CD4-positive, CD25-positive, alpha-beta regulatory T cell (primary cell): ENCODE results near the gene ZSCAN5B. TPM values are rescaled to one million over a fixed set of nuclear protein-coding genes. Genes with fewer than 3 reads are reported as not detected.

Experiments
- ATAC-seq, 2 donors: fragments of 150-1000 bp; cut with Tn5 transposase; one replicate each; pipeline ENCODE4 v1.10.0; 2021; ENCODE audit warnings: low read depth in 2 of 2, moderate number of reproducible peaks in 2 of 2, moderate library complexity in 1 of 2
- DNase-seq, 3 donors: peaks; one replicate each; pipeline versions ENCODE4 v3.0.0 to v3.0.0-alpha.2; 2012 to 2022; ENCODE audit warnings: mixed read lengths in 1 of 3
- H3K27ac ChIP-seq: one replicate; pipeline ENCODE4 v1.7.0; 2013; ENCODE audit warnings: mild to moderate bottlenecking, low read length; ENCODE audit not compliant: insufficient read depth, poor library complexity, severe bottlenecking
- H3K27me3 ChIP-seq: one replicate; pipeline ENCODE4 v1.7.0; 2013; ENCODE audit warnings: low read length; ENCODE audit not compliant: control insufficient read depth, insufficient read depth
- H3K36me3 ChIP-seq: one replicate; pipeline ENCODE4 v1.7.0; 2013; ENCODE audit warnings: mild to moderate bottlenecking, low read length, moderate library complexity; ENCODE audit not compliant: control insufficient read depth, insufficient read depth
- H3K4me1 ChIP-seq: 2 replicates; pipeline ENCODE4 v1.7.0; 2013; ENCODE audit warnings: mild to moderate bottlenecking, low read length; ENCODE audit not compliant: insufficient read depth, control insufficient read depth, poor library complexity, severe bottlenecking
- H3K4me3 ChIP-seq: one replicate; pipeline ENCODE4 v1.7.0; 2013; ENCODE audit warnings: low read depth, mild to moderate bottlenecking, low read length, moderate library complexity
- H3K9me3 ChIP-seq, 2 experiments: 1 replicate in 1 of 2; 2 replicates in 1 of 2; pipeline ENCODE4 v1.7.0; 2013; ENCODE audit warnings: low read length in 2 of 2, mild to moderate bottlenecking in 1 of 2, moderate library complexity in 1 of 2; ENCODE audit not compliant: control insufficient read depth in 2 of 2
- H3K27ac Mint-ChIP-seq, 3 donors: one replicate each; pipeline ENCODE4 v1.8.0; 2020 to 2022; ENCODE audit warnings: mild to moderate bottlenecking in 3 of 3, mixed read lengths in 3 of 3, moderate library complexity in 2 of 3
- H3K27me3 Mint-ChIP-seq: one replicate; pipeline ENCODE4 v1.8.0; 2022; ENCODE audit warnings: mild to moderate bottlenecking, mixed read lengths
- H3K36me3 Mint-ChIP-seq: one replicate; pipeline ENCODE4 v1.8.0; 2020; ENCODE audit warnings: mixed read lengths
- H3K4me1 Mint-ChIP-seq, 4 donors: one replicate each; pipeline ENCODE4 v1.8.0; 2020 to 2022; ENCODE audit warnings: mixed read lengths in 4 of 4, mild to moderate bottlenecking in 1 of 4
- H3K4me3 Mint-ChIP-seq, 4 donors: one replicate each; pipeline ENCODE4 v1.8.0; 2020 to 2022; ENCODE audit warnings: mild to moderate bottlenecking in 4 of 4, mixed read lengths in 4 of 4, moderate library complexity in 3 of 4
- H3K9me3 Mint-ChIP-seq, 7 donors: one replicate each; pipeline ENCODE4 v1.8.0; 2020 to 2022; ENCODE audit warnings: mixed read lengths in 7 of 7, mild to moderate bottlenecking in 3 of 7, moderate library complexity in 2 of 7
- polyA plus RNA-seq, 4 donors: library from polyadenylated mRNA; unstranded; fragments of 300-500 nt; fragmentation: Illumina TruSeq; gene quantifications; one replicate each; pipeline ENCODE4 v1.2.3, GENCODE V29; 2021
- total RNA-seq: library from RNA; stranded (reverse); gene quantifications from one replicate; pipeline ENCODE4 v1.2.3, GENCODE V29; 2022

ZSCAN5B gene
- total and polyA plus RNA-seq, 5 donors from 2014 or later, result not detected

DNA sequence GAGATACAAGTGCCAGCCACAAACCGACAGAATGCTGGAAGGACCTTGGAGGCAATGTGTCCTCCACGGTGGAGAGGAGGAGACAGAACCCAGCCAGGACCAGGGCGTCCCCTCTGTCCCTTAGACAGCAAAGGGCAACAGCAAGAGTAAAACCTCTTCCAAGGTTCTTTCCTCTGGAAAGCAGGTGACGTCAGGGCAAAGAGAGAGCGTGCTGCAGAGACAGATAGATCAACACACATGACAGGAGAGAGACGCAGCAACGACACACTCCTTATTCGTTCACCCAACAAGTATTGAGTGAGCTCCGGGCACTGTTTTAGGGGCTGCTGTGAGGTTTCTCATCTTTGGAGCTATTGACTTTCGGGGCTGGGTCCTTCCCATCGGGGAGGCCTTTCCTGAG, 23.0 kb downstream of the ZSCAN5B start:
- Mint-ChIP-seq H3K36me3 (peaks cover 4% of the 10 kb centered on the region), H3K4me3 (no peak overlapping the region), H3K27ac (no peak overlapping the region), H3K4me1 (no peaks in the 10 kb centered on the region), H3K27me3 (no peaks in the 10 kb centered on the region), H3K9me3 (peaks cover 0 to 2% (median 0%) of the 10 kb centered on the region in 7 donors)
- no peak for DNase-seq
- H3K4me3 ChIP-seq, result no peak overlapping the region
- ATAC-seq, result no peak
- H3K4me1 ChIP-seq, result no peaks in the 10 kb centered on the region
- H3K27ac ChIP-seq, result no peak overlapping the region
- H3K36me3 ChIP-seq, result no peaks in the 10 kb centered on the region
- no peaks in the 10 kb centered on the region for H3K27me3 ChIP-seq
- no peaks in the 10 kb centered on the region for H3K9me3 ChIP-seq

DNA sequence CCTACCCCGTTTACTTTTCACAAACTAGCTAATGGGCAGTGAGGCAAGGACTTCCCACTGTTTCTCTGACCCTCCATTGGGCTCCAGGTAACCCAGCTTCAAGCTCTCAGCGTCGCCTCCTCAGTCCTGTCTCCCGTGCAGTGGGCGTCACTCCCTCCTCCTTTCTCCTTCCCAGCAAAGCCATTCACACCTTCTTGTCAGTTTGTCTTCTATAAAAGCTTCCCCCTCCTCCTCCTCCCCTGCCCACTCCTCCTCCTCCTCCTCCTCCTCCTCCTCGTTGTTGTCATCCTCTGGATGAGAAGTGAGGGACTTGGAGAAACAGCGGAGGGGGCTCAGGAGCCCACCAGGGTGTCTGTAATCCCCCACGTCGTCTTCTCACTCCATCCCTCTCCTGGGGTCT, 23.5 kb downstream of the ZSCAN5B start:
- no peak for DNase-seq
- no peaks in the 10 kb centered on the region for H3K9me3 ChIP-seq
- no peaks in the 10 kb centered on the region for H3K36me3 ChIP-seq
- ATAC-seq, result no peak
- no peak overlapping the region for H3K4me3 Mint-ChIP-seq
- H3K27ac ChIP-seq, result no peak overlapping the region
- no peaks in the 10 kb centered on the region for H3K4me1 ChIP-seq
- no peaks in the 10 kb centered on the region for H3K27me3 ChIP-seq
- no peak overlapping the region for H3K4me3 ChIP-seq
- no peaks in the 10 kb centered on the region for H3K27me3 Mint-ChIP-seq
- no peak overlapping the region for H3K27ac Mint-ChIP-seq
- H3K36me3 Mint-ChIP-seq, result peaks cover 4% of the 10 kb centered on the region
- H3K9me3 Mint-ChIP-seq, result peaks cover 0 to 2% (median 0%) of the 10 kb centered on the region in 7 donors
- no peaks in the 10 kb centered on the region for H3K4me1 Mint-ChIP-seq

DNA sequence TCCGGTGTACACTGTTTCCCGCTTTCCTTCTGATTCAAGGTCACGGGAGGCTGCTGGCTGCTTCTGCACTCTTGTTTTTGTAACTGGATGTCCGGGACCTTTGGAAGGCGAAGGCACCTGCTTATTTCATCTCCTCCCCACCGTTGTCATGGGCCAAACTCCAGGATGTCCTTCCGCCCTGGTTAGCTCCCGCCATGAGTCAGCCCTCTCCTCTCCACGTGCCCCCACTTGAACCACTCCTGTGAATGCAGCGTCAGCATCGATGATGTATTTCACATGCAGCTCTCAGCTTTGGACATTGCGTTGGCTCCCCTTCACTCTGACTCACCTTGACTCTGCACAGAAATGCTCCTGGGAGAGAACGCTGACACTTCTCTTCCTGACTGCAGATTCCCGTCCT, 27.3 kb downstream of the ZSCAN5B start:
- Histone ChIP-seq H3K36me3 (no peaks in the 10 kb centered on the region), H3K27ac (no peak overlapping the region), H3K4me1 (no peaks in the 10 kb centered on the region), H3K4me3 (no peak overlapping the region), H3K9me3 (no peaks in the 10 kb centered on the region), H3K27me3 (no peaks in the 10 kb centered on the region)
- H3K36me3 Mint-ChIP-seq, result peaks cover 4% of the 10 kb centered on the region
- no peak for ATAC-seq
- H3K4me3 Mint-ChIP-seq, result no peak overlapping the region
- H3K27ac Mint-ChIP-seq, result peak overlapping the region in 1 of 3 donors; percentile 42
- no peaks in the 10 kb centered on the region for H3K4me1 Mint-ChIP-seq
- DNase-seq, result no peak
- H3K9me3 Mint-ChIP-seq, result no peaks in the 10 kb centered on the region
- no peaks in the 10 kb centered on the region for H3K27me3 Mint-ChIP-seq

DNA sequence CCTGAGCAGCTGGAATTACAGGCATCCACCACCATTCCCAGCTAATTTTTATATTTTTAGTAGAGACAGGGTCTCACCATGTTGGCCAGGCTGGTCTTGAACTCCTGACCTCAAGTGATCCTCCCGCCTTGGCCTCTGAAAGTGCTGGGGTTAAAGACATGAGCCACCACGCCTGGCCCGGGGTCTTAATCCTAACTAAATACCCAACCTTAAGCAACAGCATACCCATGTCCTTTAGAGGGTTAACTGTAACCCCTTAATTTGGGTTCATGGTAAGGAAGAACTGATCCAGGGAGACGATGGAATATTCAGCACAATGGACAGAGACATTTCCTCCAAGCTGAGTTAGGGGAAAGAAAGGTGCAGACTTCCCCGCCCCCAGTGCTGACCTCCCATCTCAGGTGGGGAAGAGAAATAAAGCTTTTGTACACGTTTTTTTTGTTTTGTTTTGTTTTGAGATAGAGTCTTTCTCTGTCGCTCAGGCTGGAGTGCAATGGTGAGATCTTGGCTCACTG, 30.5 kb downstream of the ZSCAN5B start:
- no peaks in the 10 kb centered on the region for H3K9me3 ChIP-seq
- Mint-ChIP-seq H3K4me1 (no peaks in the 10 kb centered on the region), H3K4me3 (no peak overlapping the region), H3K36me3 (peaks cover 6% of the 10 kb centered on the region), H3K9me3 (no peaks in the 10 kb centered on the region), H3K27me3 (peaks cover 4% of the 10 kb centered on the region), H3K27ac (no peak overlapping the region)
- no peak overlapping the region for H3K27ac ChIP-seq
- H3K27me3 ChIP-seq, result no peaks in the 10 kb centered on the region
- H3K4me1 ChIP-seq, result no peaks in the 10 kb centered on the region
- no peaks in the 10 kb centered on the region for H3K36me3 ChIP-seq
- DNase-seq (no peak), ATAC-seq (no peak)
- no peak overlapping the region for H3K4me3 ChIP-seq

DNA sequence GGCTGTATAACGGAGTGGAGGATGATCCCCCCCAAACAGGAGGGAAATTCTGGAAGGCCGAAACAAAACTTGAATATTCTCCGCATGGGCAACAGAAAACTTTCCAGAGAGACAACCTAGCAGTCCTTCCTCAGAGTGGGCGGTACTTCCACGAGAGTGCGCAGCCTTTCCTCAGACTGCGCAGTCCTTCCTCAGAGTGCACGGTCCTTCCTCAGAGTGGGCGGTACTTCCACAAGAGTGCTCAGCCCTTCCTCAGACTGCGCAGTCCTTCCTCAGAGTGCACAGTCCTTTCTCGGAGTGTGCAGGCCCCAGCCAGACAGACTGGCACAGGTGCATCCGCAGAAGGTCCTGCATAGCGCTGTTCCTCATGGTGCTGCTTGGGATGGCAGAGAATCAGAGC, 34.5 kb downstream of the ZSCAN5B start:
- H3K4me1 Mint-ChIP-seq, result no peaks in the 10 kb centered on the region
- H3K4me3 Mint-ChIP-seq, result no peak overlapping the region
- Histone ChIP-seq H3K36me3 (peaks cover 3% of the 10 kb centered on the region), H3K4me1 (no peaks in the 10 kb centered on the region), H3K9me3 (no peaks in the 10 kb centered on the region), H3K27ac (no peak overlapping the region), H3K4me3 (no peak overlapping the region), H3K27me3 (no peaks in the 10 kb centered on the region)
- no peak for DNase-seq
- peaks cover 0 to 6% (median 0%) of the 10 kb centered on the region in 7 donors for H3K9me3 Mint-ChIP-seq
- H3K27ac Mint-ChIP-seq, result no peak overlapping the region
- peaks cover 12% of the 10 kb centered on the region for H3K36me3 Mint-ChIP-seq
- ATAC-seq, result no peak
- H3K27me3 Mint-ChIP-seq, result peaks cover 4% of the 10 kb centered on the region

DNA sequence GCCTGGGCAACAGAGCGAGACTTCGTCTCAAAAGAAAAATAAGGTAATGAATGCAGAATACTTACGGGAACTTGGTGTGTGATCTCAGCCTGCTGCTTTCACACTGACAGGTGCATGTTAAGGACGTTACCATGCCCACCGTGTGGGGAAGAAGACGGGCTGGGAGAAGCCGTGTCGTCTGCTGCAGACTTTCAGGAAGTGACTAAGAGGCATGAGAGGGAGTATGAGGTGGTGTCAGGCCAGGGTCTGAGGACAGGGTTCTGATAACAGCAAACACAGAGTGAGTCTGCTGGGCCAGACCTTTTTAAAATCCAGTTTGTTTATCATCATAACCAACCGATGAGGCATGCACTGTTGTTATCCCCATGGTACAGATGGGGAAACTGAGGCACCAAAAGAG, 35.3 kb downstream of the ZSCAN5B start:
- no peak overlapping the region for H3K4me3 Mint-ChIP-seq
- Histone ChIP-seq H3K4me3 (no peak overlapping the region), H3K9me3 (no peaks in the 10 kb centered on the region), H3K27ac (no peak overlapping the region), H3K27me3 (no peaks in the 10 kb centered on the region), H3K4me1 (no peaks in the 10 kb centered on the region), H3K36me3 (peaks cover 3% of the 10 kb centered on the region)
- H3K36me3 Mint-ChIP-seq, result peaks cover 17% of the 10 kb centered on the region
- peaks cover 4% of the 10 kb centered on the region for H3K27me3 Mint-ChIP-seq
- no peak overlapping the region for H3K27ac Mint-ChIP-seq
- DNase-seq, result no peak
- H3K4me1 Mint-ChIP-seq, result no peaks in the 10 kb centered on the region
- H3K9me3 Mint-ChIP-seq, result peaks cover 0 to 6% (median 0%) of the 10 kb centered on the region in 7 donors
- ATAC-seq, result peak; percentile 28 to 29

DNA sequence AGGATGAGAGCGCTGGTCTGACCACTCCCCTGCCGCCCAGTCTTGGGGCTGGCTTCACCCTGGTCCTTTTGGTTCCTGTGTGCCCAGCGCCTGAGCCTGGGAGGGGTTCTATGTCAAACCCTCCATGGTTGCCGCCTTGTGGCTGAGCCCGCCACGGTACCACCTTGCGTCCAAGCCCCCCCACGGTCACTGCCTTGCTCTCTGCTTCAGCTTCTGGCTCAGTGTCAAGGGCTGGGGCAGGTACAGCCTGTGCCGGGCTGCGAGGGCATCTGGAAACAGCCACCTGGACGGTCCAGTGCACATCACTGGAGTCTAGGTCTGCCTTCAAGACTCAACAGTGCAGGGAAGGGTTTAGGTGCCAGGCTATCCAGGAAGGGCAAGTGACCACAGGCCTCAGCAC, 36.0 kb downstream of the ZSCAN5B start:
- DNase-seq (no peak), ATAC-seq (no peak)
- Mint-ChIP-seq H3K27me3 (peaks cover 4% of the 10 kb centered on the region), H3K9me3 (peaks cover 0 to 6% (median 0%) of the 10 kb centered on the region in 7 donors), H3K4me3 (peak overlapping the region in 1 of 4 donors; percentile 10), H3K4me1 (no peaks in the 10 kb centered on the region), H3K36me3 (peaks cover 17% of the 10 kb centered on the region), H3K27ac (no peak overlapping the region)
- Histone ChIP-seq H3K4me1 (no peaks in the 10 kb centered on the region), H3K9me3 (no peaks in the 10 kb centered on the region), H3K27me3 (no peaks in the 10 kb centered on the region), H3K36me3 (peaks cover 3% of the 10 kb centered on the region), H3K4me3 (no peak overlapping the region), H3K27ac (no peak overlapping the region)

DNA sequence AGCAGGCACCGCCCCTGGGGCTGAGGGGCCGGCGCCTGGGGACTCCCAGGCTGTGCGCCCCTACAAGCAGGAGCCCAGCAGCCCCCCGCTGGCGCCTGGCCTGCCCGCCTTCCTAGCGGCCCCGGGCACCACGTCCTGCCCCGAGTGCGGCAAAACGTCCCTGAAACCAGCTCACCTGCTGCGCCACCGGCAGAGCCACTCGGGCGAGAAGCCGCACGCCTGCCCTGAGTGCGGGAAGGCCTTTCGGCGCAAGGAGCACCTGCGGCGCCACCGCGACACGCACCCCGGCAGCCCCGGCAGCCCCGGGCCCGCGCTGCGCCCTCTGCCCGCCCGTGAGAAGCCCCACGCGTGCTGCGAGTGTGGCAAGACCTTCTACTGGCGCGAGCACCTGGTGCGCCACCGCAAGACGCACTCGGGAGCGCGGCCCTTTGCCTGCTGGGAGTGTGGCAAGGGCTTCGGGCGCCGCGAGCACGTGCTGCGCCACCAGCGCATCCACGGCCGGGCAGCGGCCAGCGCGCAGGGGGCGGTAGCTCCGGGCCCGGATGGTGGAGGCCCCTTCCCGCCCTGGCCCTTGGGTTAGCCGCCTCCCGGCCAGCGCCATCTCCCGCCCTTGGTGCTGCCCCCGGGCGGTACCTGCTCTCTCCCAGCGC, 37.8 kb downstream of the ZSCAN5B start:
- Histone ChIP-seq H3K4me1 (no peaks in the 10 kb centered on the region), H3K4me3 (no peak overlapping the region), H3K36me3 (peaks cover 20% of the 10 kb centered on the region), H3K9me3 (no peaks in the 10 kb centered on the region), H3K27me3 (no peaks in the 10 kb centered on the region), H3K27ac (no peak overlapping the region)
- H3K27me3 Mint-ChIP-seq, result peaks cover 4% of the 10 kb centered on the region
- H3K4me3 Mint-ChIP-seq, result no peak overlapping the region
- H3K27ac Mint-ChIP-seq, result no peak overlapping the region
- ATAC-seq (no peak), DNase-seq (no peak)
- H3K36me3 Mint-ChIP-seq, result peaks cover 26% of the 10 kb centered on the region
- peaks cover 0 to 6% (median 0%) of the 10 kb centered on the region in 7 donors for H3K9me3 Mint-ChIP-seq
- peaks cover 0 to 2% (median 0%) of the 10 kb centered on the region in 4 donors for H3K4me1 Mint-ChIP-seq
